CD4-positive, alpha-beta T cell treated with Interleukin-2 at 100 ng/mL for 4 hours (primary cell): ENCODE data around the gene KCNH6.

Experiments used
- DNase-seq: peaks from one replicate; pipeline ENCODE4 v3.0.0-alpha.2; 2020; ENCODE audit warnings: low spot score

The KCNH6 gene

DNA sequence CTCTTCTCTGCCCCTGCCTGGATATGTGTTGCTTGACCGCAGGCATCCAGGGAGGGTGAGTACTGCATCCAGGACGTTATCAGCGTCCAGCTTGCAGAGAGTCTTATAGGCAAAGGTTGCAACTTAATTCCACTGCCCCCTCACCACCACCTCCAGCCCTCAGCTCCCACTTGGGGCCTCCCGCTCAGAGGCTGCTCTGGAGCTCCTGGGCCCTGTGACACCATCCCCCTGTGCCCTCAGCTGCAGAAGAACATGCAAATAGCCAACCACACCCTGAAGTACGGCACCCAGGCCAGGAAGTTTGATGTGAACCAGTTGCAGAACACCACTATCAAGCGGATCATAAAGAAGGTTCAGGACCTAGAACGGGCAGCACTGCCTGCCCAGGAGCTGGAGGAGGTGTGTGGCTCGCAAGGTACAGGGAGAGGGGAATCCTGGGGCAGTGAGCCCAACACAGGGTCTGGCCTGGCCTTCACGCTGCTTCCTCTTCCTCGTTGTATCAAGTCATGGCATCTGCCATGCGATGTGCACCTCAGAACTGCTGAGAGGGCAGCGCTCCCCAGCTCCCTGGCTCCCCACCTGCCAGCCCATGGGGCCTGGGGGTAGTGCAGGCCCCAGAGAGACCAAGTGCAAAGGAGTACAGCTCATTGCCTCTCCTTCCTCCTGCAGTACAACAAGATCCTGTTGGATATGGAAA lies 36.7 kb upstream of the KCNH6 start:
- DNase-seq, result no peak

DNA sequence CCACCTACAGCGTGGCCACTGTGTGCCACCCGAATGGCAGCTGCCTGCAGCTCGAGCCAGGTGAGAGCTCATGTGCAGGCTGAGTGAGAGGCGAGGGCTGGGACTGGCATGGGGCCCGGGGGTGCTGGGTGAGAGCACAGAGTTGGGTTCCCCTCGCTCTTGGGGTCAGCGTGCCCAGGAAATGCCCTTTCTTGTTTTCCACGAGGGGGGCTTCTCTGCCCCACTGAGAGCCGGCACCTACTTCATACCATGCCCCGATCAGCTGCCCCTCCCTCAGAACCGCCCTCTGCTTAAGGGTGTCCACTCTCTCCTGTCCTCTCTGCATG lies 36.2 kb upstream of the KCNH6 start:
- no peak for DNase-seq

DNA sequence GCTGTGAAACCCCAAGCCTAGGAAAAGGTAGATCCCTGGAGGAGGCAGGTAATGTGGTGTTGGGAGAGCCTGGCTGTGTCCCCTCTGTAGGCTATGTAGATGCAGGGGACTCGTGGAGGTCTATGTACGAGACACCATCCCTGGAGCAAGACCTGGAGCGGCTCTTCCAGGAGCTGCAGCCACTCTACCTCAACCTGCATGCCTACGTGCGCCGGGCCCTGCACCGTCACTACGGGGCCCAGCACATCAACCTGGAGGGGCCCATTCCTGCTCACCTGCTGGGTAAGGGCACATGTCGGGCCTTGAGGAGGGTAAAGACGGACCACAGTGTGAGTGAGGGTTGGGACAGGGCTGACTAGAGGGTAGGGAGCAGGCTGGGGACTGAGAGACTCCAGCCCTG lies 34.3 kb upstream of the KCNH6 start:
- DNase-seq, result no peak

- DNase-seq, result no peak
These were observed 33.9 kb upstream of the KCNH6 start for GRCh38 chr17:63489291-63489690.

- no peak for DNase-seq
These were observed 32.8 kb upstream of the KCNH6 start for GRCh38 chr17:63490329-63490728.

DNA sequence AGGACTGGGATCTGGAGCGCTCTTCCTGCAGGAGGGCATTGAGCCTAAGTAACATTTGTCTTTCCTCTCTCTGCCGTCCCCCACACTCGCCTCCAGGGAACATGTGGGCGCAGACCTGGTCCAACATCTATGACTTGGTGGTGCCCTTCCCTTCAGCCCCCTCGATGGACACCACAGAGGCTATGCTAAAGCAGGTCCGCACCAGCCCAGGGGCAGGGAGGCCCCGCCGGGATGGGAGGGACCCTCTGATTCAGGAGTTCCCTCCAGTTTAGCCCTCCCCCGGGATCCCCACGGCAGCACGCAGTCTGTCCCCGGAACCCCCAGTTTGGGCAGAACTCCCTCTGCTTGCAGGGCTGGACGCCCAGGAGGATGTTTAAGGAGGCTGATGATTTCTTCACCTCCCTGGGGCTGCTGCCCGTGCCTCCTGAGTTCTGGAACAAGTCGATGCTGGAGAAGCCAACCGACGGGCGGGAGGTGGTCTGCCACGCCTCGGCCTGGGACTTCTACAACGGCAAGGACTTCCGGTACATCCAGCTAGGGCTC lies 32.2 kb upstream of the KCNH6 start:
- no peak for DNase-seq

- no peak for DNase-seq
These were observed 31.7 kb upstream of the KCNH6 start for GRCh38 chr17:63491413-63491812.

DNA sequence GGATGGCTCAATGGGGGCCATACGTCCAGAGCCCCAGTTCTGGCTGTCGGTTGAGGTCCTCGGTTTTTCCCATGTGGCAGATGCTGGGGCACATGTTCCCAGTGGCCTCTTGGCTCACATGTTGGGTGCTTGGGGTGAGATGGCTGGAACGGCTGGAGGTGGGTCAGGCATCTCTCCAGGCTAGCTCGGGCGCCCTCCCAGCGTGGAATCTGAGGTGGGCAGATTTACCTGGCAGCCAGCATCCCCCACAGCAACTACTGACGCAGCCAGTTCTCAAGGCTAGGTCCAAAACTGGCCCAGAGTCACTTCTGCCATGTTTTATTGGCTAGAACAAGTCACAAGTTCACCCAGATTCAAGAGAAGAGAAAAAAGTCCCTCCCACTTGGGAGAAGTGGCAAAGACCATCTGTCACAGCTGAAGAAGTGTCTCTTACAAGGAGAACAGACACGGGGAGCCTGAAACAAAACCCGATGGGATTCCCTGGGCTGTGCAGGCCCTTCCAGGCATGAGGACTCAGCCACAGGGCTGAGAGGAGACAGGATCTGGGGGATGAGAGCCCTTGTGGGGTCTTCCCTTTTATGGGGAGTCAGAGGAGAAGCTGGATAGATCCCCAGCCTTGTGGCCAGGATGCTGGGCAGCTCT lies 31.1 kb upstream of the KCNH6 start:
- DNase-seq, result no peak

- no peak for DNase-seq
These were observed 30.2 kb upstream of the KCNH6 start for GRCh38 chr17:63492940-63493339.

GRCh38 chr17:63493411-63493810 lies 29.7 kb upstream of the KCNH6 start:
- DNase-seq, result no peak

DNA sequence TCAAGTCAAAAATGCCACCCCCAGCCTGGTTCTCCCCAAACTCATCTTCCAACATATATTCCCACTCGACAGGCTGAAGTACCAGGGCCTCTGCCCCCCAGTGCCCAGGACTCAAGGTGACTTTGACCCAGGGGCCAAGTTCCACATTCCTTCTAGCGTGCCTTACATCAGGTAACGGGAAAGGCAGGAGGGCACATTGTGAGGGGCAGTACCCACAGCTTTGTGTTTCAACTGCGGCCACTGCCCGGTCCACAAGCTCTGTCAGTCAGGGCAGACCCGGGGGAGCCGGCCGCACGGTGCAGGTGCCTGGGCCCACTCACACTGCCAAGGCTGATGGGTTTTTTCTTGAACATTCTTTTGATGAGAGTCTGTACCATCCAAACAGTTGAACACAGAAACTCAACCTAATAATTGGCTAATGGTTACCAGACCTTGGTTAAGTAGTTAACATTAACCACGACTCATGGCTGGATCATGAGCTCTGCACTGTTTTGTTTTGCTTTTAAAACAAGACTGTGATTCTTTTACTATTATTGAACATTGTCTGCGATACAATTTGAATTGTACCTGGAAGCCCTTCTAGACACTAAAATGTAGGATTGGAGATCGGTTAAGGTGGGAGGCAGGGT lies 28.7 kb upstream of the KCNH6 start:
- no peak for DNase-seq

DNA sequence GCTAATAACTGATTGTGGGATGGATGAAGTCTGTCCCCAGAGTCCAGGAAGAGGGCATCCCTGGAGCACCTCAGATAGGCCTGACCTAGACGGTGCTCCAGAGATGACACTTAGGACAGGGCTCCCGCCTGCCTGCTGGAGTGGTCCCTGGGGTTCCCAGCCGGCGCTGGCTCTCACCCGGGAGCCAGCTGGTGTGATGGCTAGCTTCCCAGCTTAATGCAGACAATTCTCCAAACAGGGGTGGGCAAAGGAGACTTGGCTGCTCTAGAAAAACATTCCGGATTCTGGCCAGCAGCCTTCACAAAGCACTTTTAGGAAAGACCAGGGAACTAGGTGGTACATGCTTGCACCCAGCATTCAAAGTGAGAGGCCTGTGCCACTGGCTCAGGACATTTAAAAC lies 27.7 kb upstream of the KCNH6 start:
- no peak for DNase-seq

DNA sequence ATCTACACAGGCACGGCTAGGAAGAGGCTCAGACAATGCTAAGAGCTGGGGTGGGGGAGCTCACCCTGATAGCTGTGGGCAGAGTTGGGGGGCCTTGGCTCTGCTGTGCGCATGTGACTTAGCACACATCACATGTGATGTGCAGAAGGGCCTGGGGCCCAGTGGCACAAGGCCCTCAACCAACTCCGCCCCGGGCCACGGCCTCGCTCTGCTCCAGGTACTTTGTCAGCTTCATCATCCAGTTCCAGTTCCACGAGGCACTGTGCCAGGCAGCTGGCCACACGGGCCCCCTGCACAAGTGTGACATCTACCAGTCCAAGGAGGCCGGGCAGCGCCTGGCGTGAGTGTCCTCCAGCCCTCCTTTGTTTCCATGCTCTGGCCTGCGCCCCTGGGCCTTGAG lies 27.0 kb upstream of the KCNH6 start:
- no peak for DNase-seq

DNA sequence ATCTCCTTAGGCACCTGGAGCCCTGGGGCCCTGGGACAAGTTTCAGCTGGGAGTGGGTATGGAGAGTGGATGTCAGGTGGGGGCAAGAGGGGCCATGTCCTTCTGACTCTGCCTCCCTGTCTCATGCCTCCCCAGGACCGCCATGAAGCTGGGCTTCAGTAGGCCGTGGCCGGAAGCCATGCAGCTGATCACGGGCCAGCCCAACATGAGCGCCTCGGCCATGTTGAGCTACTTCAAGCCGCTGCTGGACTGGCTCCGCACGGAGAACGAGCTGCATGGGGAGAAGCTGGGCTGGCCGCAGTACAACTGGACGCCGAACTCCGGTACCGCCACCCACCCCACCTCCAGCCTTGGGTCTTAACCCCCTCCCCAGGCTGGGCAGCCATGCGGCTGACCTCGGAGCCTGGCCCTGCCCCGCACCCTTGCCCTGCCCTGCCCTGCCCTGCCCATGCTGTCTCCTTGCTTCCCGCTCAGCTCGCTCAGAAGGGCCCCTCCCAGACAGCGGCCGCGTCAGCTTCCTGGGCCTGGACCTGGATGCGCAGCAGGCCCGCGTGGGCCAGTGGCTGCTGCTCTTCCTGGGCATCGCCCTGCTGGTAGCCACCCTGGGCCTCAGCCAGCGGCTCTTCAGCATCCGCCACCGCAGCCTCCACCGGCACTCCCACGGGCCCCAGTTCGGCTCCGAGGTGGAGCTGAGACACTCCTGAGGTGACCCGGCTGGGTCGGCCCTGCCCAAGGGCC lies 26.3 kb upstream of the KCNH6 start:
- DNase-seq, result no peak

DNA sequence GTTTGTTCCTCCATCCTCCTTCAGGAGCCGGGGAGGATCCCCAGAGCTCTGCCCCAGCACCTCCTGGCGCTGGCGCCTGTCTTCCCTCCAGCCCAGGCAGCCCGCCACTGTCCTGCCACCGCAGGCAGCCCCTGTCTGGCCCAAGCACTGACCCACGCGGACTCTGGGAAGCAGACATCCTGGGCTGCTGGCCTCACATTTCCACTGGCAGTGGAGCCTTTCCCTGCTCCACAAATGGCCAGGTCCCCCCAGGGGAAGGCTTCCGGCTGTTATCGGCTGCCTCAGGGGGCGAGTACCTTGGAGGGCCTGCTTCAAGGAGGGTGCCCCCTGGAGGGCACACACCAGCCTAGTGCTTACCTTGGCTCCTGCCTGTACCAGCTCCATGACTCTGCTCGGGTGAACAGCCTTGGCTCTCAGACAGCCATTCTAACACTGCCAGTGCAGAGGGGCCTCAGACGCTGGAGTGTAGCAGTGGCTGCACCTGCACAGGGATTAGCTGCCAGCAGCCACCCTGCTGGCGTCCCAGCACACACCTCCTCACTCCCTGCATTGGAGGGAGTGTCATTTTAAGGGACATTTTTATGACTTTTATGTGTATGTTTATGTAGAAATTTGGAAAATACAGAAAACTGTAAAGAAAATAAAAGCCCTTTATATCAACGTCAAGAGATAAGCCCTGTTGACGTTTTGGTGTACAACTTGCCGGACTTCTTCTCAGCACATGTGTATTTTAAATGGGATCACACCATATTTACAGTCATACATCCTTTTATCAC lies 25.3 kb upstream of the KCNH6 start:
- DNase-seq, result no peak

- no peak for DNase-seq
These were observed 24.4 kb upstream of the KCNH6 start for GRCh38 chr17:63498626-63499195.

DNA sequence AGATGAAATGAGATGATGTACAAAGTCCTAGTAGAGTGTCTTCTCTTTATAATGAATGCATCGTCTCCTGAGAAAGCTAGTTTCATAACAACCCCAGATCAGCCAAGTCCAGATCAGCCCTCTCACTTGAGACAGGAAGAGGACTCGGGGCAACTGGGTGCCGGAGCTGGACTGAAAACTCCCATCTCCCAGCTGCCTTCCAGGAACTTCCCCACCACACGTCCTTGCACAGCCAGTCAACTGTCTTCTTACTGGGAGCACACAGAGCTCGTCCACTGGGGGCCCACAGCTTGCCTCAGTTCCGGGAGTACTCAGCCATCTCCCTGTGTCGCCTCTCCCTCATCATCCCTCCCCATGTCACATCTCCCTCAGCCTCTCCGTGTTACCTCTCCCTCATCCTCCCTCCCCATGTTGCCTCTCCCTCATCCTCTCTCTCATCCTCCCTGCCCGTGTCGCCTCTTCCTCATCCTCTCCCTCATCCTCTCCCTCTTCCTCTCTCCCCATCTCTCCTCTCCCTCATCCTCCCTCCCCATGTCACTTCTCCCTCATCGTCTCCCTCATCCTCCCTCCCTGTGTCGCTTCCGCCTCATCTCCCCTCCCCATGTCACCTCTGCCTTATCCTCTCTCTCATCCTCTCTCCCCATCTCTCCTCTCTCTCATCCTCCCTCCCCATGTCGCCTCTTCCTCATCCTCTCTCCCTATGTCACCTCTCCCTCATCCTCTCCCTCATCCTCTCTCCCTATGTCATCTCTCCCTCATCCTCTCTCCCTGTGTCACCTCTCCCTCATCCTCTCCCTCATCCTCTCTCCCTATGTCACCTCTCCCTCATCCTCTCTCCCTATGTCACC lies 22.4 kb upstream of the KCNH6 start:
- DNase-seq, result no peak

DNA sequence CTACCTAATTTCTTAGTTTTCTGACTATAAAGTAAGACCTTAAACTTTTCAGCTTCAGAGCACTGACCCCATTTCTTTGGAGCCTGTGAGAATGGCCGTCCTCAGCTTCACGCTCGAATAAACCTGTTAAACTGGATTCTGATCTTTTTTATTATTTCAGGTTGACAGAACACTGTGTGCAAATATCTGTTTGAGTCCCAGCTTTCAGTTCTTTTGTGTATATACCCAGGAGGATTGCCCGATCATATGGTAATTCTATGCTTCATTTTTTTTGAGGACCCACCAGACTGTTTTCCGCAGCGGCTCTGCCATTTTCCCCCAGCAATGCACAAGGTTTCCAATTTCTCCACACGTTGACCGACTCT lies 19.8 kb upstream of the KCNH6 start:
- no peak for DNase-seq

GRCh38 chr17:63504261-63504660 lies 18.9 kb upstream of the KCNH6 start:
- DNase-seq, result no peak

- no peak for DNase-seq
These were observed 17.8 kb upstream of the KCNH6 start for GRCh38 chr17:63505341-63505740.

GRCh38 chr17:63506627-63507026 lies 16.5 kb upstream of the KCNH6 start:
- no peak for DNase-seq
